ENCODE results near the gene C19orf67.
"Not testable (repeated sequence)": the region's sequence is repeated elsewhere in the genome, so short reads cannot be mapped to it uniquely, and the experiment has no call there.

The C19orf67 gene

DNA sequence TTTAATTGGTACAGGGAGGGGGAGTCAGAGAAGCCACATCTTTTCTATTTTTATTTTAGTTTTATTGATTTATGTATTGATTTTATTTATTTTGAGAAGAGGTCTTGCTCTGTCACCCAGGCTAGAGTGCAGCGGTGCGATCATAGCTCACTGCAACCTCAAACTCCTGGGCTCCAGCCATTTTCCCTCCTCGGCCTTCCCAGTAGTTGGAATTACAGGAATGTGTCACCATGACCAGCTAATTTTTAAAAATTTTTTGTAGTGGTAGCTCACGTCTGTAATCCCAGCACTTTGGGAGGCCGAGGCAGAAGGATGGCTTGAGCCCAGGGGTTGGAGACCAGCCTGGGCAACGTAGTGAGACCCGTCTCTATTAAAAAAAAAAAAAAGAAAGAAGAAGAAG, 49.9 kb downstream of the C19orf67 start:
- no peak for DNase-seq (ENCODE audit: low read depth in 1 of 2, low spot score in 1 of 2)
- Histone ChIP-seq H3K27ac (replicated peaks) (no peak overlapping the region), H3K4me3 (replicated peaks; ENCODE audit: insufficient read depth, low read length) (no peak overlapping the region), H3K27me3 (ENCODE audit: insufficient read depth, poor library complexity, severe bottlenecking) (no peaks in the 10 kb centered on the region)
- TF ChIP-seq, protein P1, sequence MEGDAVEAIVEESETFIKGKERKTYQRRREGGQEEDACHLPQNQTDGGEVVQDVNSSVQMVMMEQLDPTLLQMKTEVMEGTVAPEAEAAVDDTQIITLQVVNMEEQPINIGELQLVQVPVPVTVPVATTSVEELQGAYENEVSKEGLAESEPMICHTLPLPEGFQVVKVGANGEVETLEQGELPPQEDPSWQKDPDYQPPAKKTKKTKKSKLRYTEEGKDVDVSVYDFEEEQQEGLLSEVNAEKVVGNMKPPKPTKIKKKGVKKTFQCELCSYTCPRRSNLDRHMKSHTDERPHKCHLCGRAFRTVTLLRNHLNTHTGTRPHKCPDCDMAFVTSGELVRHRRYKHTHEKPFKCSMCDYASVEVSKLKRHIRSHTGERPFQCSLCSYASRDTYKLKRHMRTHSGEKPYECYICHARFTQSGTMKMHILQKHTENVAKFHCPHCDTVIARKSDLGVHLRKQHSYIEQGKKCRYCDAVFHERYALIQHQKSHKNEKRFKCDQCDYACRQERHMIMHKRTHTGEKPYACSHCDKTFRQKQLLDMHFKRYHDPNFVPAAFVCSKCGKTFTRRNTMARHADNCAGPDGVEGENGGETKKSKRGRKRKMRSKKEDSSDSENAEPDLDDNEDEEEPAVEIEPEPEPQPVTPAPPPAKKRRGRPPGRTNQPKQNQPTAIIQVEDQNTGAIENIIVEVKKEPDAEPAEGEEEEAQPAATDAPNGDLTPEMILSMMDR (IDR thresholded peaks at IDR 0.05; ENCODE audit: insufficient read depth, low read length), result no peak
- TF ChIP-seq GABPA (IDR thresholded peaks at IDR 0.05; ENCODE audit: low read depth) (no peak), POLR2AphosphoS5 (IDR thresholded peaks at IDR 0.05; ENCODE audit: low read depth) (no peak), SPI1 (IDR thresholded peaks at IDR 0.05; ENCODE audit: borderline replicate concordance, low read depth) (no peak)
- TF ChIP-seq, protein P2, sequence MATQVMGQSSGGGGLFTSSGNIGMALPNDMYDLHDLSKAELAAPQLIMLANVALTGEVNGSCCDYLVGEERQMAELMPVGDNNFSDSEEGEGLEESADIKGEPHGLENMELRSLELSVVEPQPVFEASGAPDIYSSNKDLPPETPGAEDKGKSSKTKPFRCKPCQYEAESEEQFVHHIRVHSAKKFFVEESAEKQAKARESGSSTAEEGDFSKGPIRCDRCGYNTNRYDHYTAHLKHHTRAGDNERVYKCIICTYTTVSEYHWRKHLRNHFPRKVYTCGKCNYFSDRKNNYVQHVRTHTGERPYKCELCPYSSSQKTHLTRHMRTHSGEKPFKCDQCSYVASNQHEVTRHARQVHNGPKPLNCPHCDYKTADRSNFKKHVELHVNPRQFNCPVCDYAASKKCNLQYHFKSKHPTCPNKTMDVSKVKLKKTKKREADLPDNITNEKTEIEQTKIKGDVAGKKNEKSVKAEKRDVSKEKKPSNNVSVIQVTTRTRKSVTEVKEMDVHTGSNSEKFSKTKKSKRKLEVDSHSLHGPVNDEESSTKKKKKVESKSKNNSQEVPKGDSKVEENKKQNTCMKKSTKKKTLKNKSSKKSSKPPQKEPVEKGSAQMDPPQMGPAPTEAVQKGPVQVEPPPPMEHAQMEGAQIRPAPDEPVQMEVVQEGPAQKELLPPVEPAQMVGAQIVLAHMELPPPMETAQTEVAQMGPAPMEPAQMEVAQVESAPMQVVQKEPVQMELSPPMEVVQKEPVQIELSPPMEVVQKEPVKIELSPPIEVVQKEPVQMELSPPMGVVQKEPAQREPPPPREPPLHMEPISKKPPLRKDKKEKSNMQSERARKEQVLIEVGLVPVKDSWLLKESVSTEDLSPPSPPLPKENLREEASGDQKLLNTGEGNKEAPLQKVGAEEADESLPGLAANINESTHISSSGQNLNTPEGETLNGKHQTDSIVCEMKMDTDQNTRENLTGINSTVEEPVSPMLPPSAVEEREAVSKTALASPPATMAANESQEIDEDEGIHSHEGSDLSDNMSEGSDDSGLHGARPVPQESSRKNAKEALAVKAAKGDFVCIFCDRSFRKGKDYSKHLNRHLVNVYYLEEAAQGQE (IDR thresholded peaks at IDR 0.05; ENCODE audit: insufficient replicate concordance, low read depth), result no peak

DNA sequence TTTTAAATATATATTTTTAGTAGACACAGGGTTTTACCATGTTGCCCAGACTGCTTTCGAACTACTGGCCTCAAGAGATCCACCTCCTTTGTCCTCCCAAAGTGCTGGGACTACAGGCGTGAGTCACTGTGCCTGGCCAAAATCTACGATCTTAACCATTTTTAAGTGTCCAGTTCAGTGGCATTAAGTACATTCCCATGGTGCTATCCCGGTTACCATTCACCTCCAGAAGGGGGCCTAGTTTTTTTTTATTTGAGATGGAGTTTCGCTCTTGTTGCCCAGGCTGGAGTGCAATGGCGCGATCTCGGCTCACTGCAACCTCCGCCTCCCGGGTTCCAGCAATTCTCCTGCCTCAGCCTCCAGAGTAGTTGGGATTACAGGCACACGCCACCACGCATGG, 50.4 kb downstream of the C19orf67 start:
- not testable (repeated sequence) for H3K27me3 ChIP-seq (ENCODE audit: insufficient read depth, poor library complexity, severe bottlenecking); H3K27ac ChIP-seq (replicated peaks); DNase-seq (ENCODE audit: low read depth in 1 of 2, low spot score in 1 of 2); H3K4me3 ChIP-seq (replicated peaks; ENCODE audit: insufficient read depth, low read length)

DNA sequence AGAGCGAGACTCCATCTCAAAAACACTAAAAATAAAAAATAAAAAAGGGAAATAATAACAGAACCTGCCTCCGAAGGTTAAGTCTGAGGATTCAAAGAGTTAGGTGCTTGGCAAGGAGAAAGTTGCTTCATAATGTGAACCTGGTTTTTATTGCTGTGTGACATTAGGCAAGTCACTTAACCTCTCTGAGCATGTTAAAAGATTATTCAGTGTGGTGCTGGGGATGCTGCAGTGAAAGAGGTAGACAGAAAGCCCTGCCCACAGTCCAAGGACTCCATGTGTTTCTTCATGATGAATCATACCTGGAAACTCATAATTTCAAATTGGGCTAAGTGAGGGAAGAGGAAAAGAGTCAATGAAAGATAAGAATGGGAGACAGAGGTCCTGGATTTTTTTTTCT, 51.6 kb downstream of the C19orf67 start:
- DNase-seq (ENCODE audit: low read depth in 1 of 2, low spot score in 1 of 2), result no peak
- no peak for TF ChIP-seq POLR2AphosphoS5 (IDR thresholded peaks at IDR 0.05; ENCODE audit: low read depth)
- TF ChIP-seq, protein P2 (IDR thresholded peaks at IDR 0.05; ENCODE audit: insufficient replicate concordance, low read depth), result no peak
- TF ChIP-seq, protein P1 (IDR thresholded peaks at IDR 0.05; ENCODE audit: insufficient read depth, low read length), result no peak
- no peak for TF ChIP-seq GABPA (IDR thresholded peaks at IDR 0.05; ENCODE audit: low read depth)
- TF ChIP-seq SPI1 (IDR thresholded peaks at IDR 0.05; ENCODE audit: borderline replicate concordance, low read depth), result no peak
- no peak overlapping the region for H3K4me3 ChIP-seq (replicated peaks; ENCODE audit: insufficient read depth, low read length)
- H3K27ac ChIP-seq (replicated peaks), result no peak overlapping the region
- no peaks in the 10 kb centered on the region for H3K27me3 ChIP-seq (ENCODE audit: insufficient read depth, poor library complexity, severe bottlenecking)

DNA sequence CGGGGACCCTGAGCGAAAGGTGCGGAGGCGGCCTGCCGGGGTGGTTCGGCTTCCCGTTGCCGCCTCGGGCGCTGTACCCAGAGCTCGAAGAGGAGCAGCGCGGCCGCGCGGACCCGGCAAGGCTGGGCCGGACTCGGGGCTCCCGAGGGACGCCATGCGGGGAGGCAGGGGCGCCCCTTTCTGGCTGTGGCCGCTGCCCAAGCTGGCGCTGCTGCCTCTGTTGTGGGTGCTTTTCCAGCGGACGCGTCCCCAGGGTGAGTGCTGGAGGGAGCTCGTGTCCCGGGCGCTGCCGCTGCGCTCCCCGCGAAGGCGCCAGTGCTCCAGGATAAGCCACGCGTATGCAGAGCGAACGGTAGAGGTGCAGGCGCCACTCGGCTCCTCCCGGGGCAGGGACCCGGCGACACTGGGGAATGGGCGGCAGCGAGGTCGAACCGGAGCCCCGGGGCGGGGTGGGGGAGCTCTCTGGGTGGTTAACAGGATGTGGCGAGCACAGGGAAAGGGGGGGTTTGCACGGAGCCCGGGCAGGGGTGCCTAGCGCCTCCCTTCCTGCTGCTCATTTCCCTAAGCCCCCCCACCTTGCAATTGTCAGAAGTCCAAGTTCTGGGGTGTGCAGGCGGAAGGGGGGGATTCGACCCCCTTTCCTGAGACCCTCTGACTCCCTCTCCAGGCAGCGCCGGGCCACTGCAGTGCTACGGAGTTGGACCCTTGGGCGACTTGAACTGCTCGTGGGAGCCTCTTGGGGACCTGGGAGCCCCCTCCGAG, 53.7 kb downstream of the C19orf67 start, which contains the start of gene IL27RA:
IL27RA (plus strand) TSS at position 44 of the 762 bp plus-strand sequence; CDS start at position 155, 111 bp downstream.
- Histone ChIP-seq H3K27me3 (ENCODE audit: insufficient read depth, poor library complexity, severe bottlenecking) (no peaks in the 10 kb centered on the region), H3K27ac (replicated peaks) (peak within 1 kb of the TSS; percentile 74), H3K4me3 (replicated peaks; ENCODE audit: insufficient read depth, low read length) (peak within 1 kb of the TSS; percentile 65)
- TF ChIP-seq, protein P1 (IDR thresholded peaks at IDR 0.05; ENCODE audit: insufficient read depth, low read length), result peak; percentile 60
- TF ChIP-seq SPI1 (IDR thresholded peaks at IDR 0.05; ENCODE audit: borderline replicate concordance, low read depth) (no peak), GABPA (IDR thresholded peaks at IDR 0.05; ENCODE audit: low read depth) (no peak), POLR2AphosphoS5 (IDR thresholded peaks at IDR 0.05; ENCODE audit: low read depth) (no peak; the same call in none of the 2 replicates)
- TF ChIP-seq, protein P2 (IDR thresholded peaks at IDR 0.05; ENCODE audit: insufficient replicate concordance, low read depth), result peak; percentile 49
- DNase-seq (ENCODE audit: low read depth in 1 of 2, low spot score in 1 of 2), result peak; percentile 69 to 71
